CD4-positive, alpha-beta T cell treated with Interleukin-21 for 1 hour (primary cell): ENCODE measurements around the gene PAGE2.
A peak's percentile ranks its signal among the peaks of the same experiment; 100 is the strongest.
"Not testable (repeated sequence)": the region's sequence is repeated elsewhere in the genome, so short reads cannot be mapped to it uniquely, and the experiment has no call there.

Experiments used
- DNase-seq: peaks from one replicate; pipeline ENCODE4 v3.0.0-alpha.2; 2020

The PAGE2 gene

GRCh38 chrX:55088795-55089489 lies at the start of gene PAGE2:
PAGE2 (plus strand) TSS chrX:55089018; CDS start chrX:55090021, 1,003 bp downstream.
- DNase-seq = no peak

- DNase-seq = no peak
Measured at GRCh38 chrX:55039471-55039870, 49.3 kb upstream of the PAGE2 start.

- DNase-seq = no peak
Measured at GRCh38 chrX:55041514-55041913, 47.3 kb upstream of the PAGE2 start.

GRCh38 chrX:55050599-55050998 lies 38.2 kb upstream of the PAGE2 start:
- not testable (repeated sequence) for DNase-seq

- peak; percentile 54 for DNase-seq
Measured at GRCh38 chrX:55056820-55057674, 31.8 kb upstream of the PAGE2 start.

- peak; percentile 52 for DNase-seq
Measured at GRCh38 chrX:55057675-55058249, 31.1 kb upstream of the PAGE2 start.

- DNase-seq = not testable (repeated sequence)
Measured at GRCh38 chrX:55067180-55067579, 21.6 kb upstream of the PAGE2 start.

- DNase-seq = no peak
Measured at GRCh38 chrX:55072286-55072685, 16.5 kb upstream of the PAGE2 start.

- DNase-seq = no peak
Measured at GRCh38 chrX:55074851-55075467, 13.9 kb upstream of the PAGE2 start, which contains the start of gene PAGE2B. PAGE2B (plus strand) TSS chrX:55075030; CDS start chrX:55076042, 1,012 bp downstream.

GRCh38 chrX:55098691-55099090 lies 9.9 kb downstream of the PAGE2 start:
- no peak for DNase-seq

GRCh38 chrX:55099162-55099561 lies 10.3 kb downstream of the PAGE2 start:
- no peak for DNase-seq

GRCh38 chrX:55102754-55103153 lies 13.9 kb downstream of the PAGE2 start:
- no peak for DNase-seq

- DNase-seq = no peak
Measured at GRCh38 chrX:55107262-55107661, 18.4 kb downstream of the PAGE2 start.

- no peak for DNase-seq
Measured at GRCh38 chrX:55107911-55108310, 19.1 kb downstream of the PAGE2 start.

GRCh38 chrX:55109306-55109705 lies 20.5 kb downstream of the PAGE2 start:
- no peak for DNase-seq

- no peak for DNase-seq
Measured at GRCh38 chrX:55111578-55112254, 22.9 kb downstream of the PAGE2 start.

GRCh38 chrX:55116589-55116988 lies 27.8 kb downstream of the PAGE2 start:
- DNase-seq = not testable (repeated sequence)

GRCh38 chrX:55118574-55118973 lies 29.8 kb downstream of the PAGE2 start:
- peak; percentile 24 for DNase-seq

- DNase-seq = no peak
Measured at GRCh38 chrX:55119271-55119670, 30.5 kb downstream of the PAGE2 start.

GRCh38 chrX:55119712-55120111 lies 30.9 kb downstream of the PAGE2 start:
- no peak for DNase-seq

- no peak for DNase-seq
Measured at GRCh38 chrX:55120761-55121358, 32.0 kb downstream of the PAGE2 start.

- DNase-seq = no peak
Measured at GRCh38 chrX:55123900-55124299, 35.1 kb downstream of the PAGE2 start.
